ENCODE data around the gene UBQLNL.

GRCh38 chr11:5556596-5557188 is 40.2 kb upstream of the UBQLNL start:
- TF ChIP-seq CTCF (conservative IDR thresholded peaks at IDR 0.05; ENCODE audit: low read depth, low read length) (no peak), EZH2 (IDR thresholded peaks at IDR 0.05; ENCODE audit: borderline replicate concordance, low read depth, low read length, poor library complexity, severe bottlenecking) (no peak)

Data from A673 (cell line).